Heart right ventricle (tissue), 16 donors: Measurements from ENCODE around the gene PCSK6. TPM values are rescaled to one million over a fixed set of nuclear protein-coding genes. Genes with fewer than 3 reads are reported as not detected.

Source experiments
- ATAC-seq, 8 donors: fragments of 200-7000 bp; cut with Tn5 transposase; one replicate each; pipeline ENCODE4 v1.9.1; 2020; ENCODE audit warnings: mild to moderate bottlenecking in 8 of 8, moderate library complexity in 8 of 8, moderate number of reproducible peaks in 1 of 8
- DNase-seq, 2 donors: peaks; one replicate each; pipeline ENCODE4 v3.0.0-alpha.2; 2020
- H3K27ac ChIP-seq, 10 donors: fragments of 200-600 bp; sonication (generic) in 2 of 10; one replicate each; pipeline versions ENCODE4 v1.5.0 to v1.8.0; 2020 to 2022; ENCODE audit warnings: mild to moderate bottlenecking in 3 of 10
- H3K27me3 ChIP-seq, 7 donors: fragments of 200-600 bp; one replicate each; pipeline ENCODE4 v1.8.0; 2021 to 2022; ENCODE audit warnings: mild to moderate bottlenecking in 2 of 7
- H3K36me3 ChIP-seq, 9 donors: fragments of 200-600 bp; sonication (generic) in 1 of 9; one replicate each; pipeline versions ENCODE4 v1.5.0 to v1.8.0; 2020 to 2022; ENCODE audit warnings: mild to moderate bottlenecking in 2 of 9
- H3K4me1 ChIP-seq, 9 donors: fragments of 200-600 bp; sonication (generic) in 1 of 9; one replicate each; pipeline versions ENCODE4 v1.5.0 to v1.8.0; 2020 to 2022; ENCODE audit warnings: mild to moderate bottlenecking in 4 of 9
- H3K4me3 ChIP-seq, 10 donors: fragments of 200-600 bp; sonication (generic) in 2 of 10; one replicate each; pipeline versions ENCODE4 v1.5.0 to v1.8.0; 2020 to 2022; ENCODE audit warnings: mild to moderate bottlenecking in 7 of 10, moderate library complexity in 2 of 10
- H3K9me3 ChIP-seq, 11 donors: fragments of 200-600 bp in 10 of 11; sonication (generic) in 2 of 11; one replicate each; pipeline versions ENCODE4 v1.5.0 to v1.8.0; 2013 to 2022; ENCODE audit warnings: mild to moderate bottlenecking in 2 of 11, control low read depth in 1 of 11, moderate library complexity in 1 of 11
- WGBS, 2 donors: extraction: QIAGEN DNeasy Blood & Tissue Kit; methylation state at CpG; one replicate each; pipeline ENCODE4 v1.1.7; 2013; ENCODE audit warnings: inconsistent platforms in 1 of 2; 5-methylcytosine and 5-hydroxymethylcytosine counted together
- intact Hi-C, 10 donors: fragments of 100-400 bp; cut with DNase I; formaldehyde crosslinking; loops; one replicate each; pipeline versions ENCODE4 v1.11.1 to v1.14.2; 2022
- polyA plus RNA-seq, 2 donors: library from polyadenylated mRNA; stranded (reverse); fragments of 200-250 nt; gene quantifications; one replicate each; pipeline ENCODE4 v1.2.3, GENCODE V29; 2013
- total RNA-seq, 10 donors: library from RNA; stranded (reverse); fragmentation: NEBNext Ultra II Directional in 3 of 10; extraction: Animal tissue kit (Norgen Biotek cat#: 25700) in 3 of 10; gene quantifications; one replicate each; pipeline versions ENCODE4 v1.2.1 to v1.2.4, GENCODE V29; 2021 to 2023
- TF ChIP-seq, protein P1 (sequence below), 9 donors: fragments of 200-600 bp; sonication (generic) in 2 of 9; IDR thresholded peaks; one replicate each; pipeline versions ENCODE4 v1.5.0 to v1.8.0; 2021 to 2022; ENCODE audit warnings: antibody characterized with exemption in 9 of 9, mild to moderate bottlenecking in 5 of 9, moderate library complexity in 1 of 9
- donor health status: Arrhythmogenic right ventricular cardiomyopathy.
- donor health status: ischemic (EF 13 %, LVEDD 7.1; RV severe dilation, severe dysfunction).
- donor health status: healthy with polysubstance abuse.
- donor health status: DM: no; HTN: yes; CAD: no.
- donor health status: DM: no; HTN: no; CAD: no.
- donor health status: ischemic (EF 25% LVEDD 6.9; RV normal size, moderate dysfunction).
- donor health status: ischemic (EF 25% LVEDD 5.7; RV mildly dilated, moderate dysfunction).
- donor health status: healthy.
- donor health status: DM: yes; HTN: yes; CAD: no.
- donor health status: Ischemic cardiomyopathy.
- donor health status: ischemic (EF 35%, LVEDD 5.7; RV mildly dilated, moderate dysfunction).
- donor health status: nonischemic (EF 11% LVEDD 7.7; RV severe dilation, severe dysfunction).
- donor health status: DM: yes; HTN: yes; CAD: no.
- donor health status: PGD.
- donor health status: ischemic (EF 29% LVEDD 5.4; RV normal size, mild dysfunction).
- donor health status: nonischemic (EF 23%, LVEDD 6.1; RV moderate dilation, normal function).

Gene PCSK6
- total and polyA plus RNA-seq, 12 donors, result 4.6 to 34.0 (median 21.7) TPM

DNA sequence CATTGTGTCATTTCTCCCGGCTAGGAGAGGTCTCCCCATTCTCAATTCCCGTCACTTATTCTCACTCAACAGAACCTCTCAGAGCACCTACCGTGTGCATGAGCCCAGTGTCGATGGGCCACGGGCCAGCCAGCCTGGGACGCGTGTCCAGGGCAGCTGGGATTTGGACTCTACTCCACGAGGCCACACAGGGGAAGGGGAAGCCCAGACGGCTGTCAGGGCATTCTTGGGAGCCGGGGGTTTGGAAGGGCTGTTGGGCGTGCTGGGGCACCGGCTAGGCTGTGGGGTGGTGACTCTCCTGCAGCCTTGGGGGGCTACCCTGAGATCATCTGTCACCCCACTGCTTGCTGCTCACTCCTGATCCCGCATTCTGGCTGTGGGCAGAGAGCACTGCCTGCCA, 41.7 kb upstream of the PCSK6 start:
- intact Hi-C loops, result loop anchor here in 1 of 10 donors (10.0 kb wide), 1 partner anchor 114 kb away; no protein-coding TSS in a partner anchor
- Histone ChIP-seq H3K9me3 (no peaks in the 10 kb centered on the region), H3K36me3 (no peaks in the 10 kb centered on the region), H3K4me1 (peaks cover 6 to 24% (median 17%) of the 10 kb centered on the region in 9 donors), H3K27me3 (no peaks in the 10 kb centered on the region), H3K4me3 (no peak overlapping the region), H3K27ac (no peak overlapping the region)
- ATAC-seq (no peak), DNase-seq (no peak)
- TF ChIP-seq, protein P1, sequence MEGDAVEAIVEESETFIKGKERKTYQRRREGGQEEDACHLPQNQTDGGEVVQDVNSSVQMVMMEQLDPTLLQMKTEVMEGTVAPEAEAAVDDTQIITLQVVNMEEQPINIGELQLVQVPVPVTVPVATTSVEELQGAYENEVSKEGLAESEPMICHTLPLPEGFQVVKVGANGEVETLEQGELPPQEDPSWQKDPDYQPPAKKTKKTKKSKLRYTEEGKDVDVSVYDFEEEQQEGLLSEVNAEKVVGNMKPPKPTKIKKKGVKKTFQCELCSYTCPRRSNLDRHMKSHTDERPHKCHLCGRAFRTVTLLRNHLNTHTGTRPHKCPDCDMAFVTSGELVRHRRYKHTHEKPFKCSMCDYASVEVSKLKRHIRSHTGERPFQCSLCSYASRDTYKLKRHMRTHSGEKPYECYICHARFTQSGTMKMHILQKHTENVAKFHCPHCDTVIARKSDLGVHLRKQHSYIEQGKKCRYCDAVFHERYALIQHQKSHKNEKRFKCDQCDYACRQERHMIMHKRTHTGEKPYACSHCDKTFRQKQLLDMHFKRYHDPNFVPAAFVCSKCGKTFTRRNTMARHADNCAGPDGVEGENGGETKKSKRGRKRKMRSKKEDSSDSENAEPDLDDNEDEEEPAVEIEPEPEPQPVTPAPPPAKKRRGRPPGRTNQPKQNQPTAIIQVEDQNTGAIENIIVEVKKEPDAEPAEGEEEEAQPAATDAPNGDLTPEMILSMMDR (IDR thresholded peaks at IDR 0.05), result no peak
- WGBS, 2 donors, result 81 to 83% methylated on average over 13 of the region's 13 CpGs

DNA sequence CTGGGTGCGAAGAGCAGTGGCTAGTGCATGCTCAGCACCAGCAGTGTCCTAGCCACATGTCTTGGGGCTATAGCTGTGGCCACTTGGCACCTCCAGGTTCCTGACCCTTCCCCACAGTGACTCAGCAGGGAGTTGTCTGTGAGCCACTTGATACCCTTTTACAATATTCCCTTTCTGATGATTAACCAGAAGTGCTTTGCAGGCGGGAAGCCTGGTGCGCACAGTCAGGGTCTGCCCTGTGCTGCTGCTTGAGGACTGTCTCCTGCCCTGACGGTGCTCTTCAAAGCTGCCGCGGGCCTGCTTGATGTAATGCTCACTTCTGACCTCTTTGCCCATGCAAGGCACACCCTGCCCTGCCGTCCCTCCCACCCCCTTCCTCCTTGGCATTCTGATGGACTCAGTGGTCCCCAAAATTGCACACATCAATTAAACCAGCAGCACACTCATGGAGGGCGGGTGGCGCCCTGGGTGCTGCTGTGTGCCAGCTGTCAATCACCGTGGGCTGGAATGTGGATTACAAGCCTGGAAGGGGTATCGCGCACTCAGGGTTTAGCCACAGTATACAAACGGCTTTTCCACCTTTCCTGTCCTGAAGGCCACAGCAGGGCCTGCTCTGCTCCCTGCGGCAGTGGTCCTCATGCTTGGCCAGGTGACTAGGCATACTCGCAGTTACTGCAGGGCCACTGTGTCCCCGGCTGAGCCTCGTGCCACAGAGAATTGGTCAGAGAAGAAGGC, 40.9 kb upstream of the PCSK6 start:
- Histone ChIP-seq H3K27ac (no peak overlapping the region), H3K36me3 (no peaks in the 10 kb centered on the region), H3K4me1 (peaks cover 6 to 24% (median 17%) of the 10 kb centered on the region in 9 donors), H3K27me3 (no peaks in the 10 kb centered on the region), H3K4me3 (no peak overlapping the region), H3K9me3 (no peaks in the 10 kb centered on the region)
- WGBS, 2 donors, result 95 to 96% methylated on average over 17 of the region's 17 CpGs
- ATAC-seq (no peak), DNase-seq (no peak)
- TF ChIP-seq, protein P1 (IDR thresholded peaks at IDR 0.05), result no peak
- intact Hi-C loops, result loop anchor here in 1 of 10 donors (10.0 kb wide), 1 partner anchor 114 kb away; no protein-coding TSS in a partner anchor

DNA sequence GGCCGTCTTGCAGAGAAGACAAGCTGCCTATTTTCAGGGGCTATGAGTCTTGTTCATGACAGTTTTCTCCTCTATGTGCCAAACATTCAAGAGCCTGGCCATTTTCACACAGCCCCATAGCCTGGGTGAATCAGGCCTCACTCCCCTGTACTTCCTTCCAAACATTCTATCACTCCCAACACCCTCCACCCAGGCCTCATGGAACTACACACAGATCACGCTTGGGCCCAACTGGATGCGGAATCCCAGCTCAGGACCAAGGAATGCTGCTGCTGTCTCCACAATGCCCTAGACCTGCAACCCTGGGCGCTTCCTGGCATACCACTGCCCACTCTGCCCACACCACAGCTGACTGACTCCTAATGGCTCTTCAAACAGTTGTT, 39.4 kb upstream of the PCSK6 start:
- intact Hi-C loops, result loop anchor here in 1 of 10 donors (2.0 kb wide), 1 partner anchor 28 kb away; no protein-coding TSS in a partner anchor
- peak overlapping the region in 5 of 10 donors; percentile 38 to 73 (median 58) for H3K27ac ChIP-seq

More for the DNA sequence above, 39.4 kb upstream of the PCSK6 start:
- ATAC-seq (peak in 7 of 8 donors; percentile 30 to 59 (median 57)), DNase-seq (no peak)
- Histone ChIP-seq H3K4me3 (no peak overlapping the region), H3K4me1 (peaks cover 6 to 24% (median 17%) of the 10 kb centered on the region in 9 donors), H3K9me3 (no peaks in the 10 kb centered on the region), H3K27me3 (peaks cover 0 to 5% (median 0%) of the 10 kb centered on the region in 7 donors), H3K36me3 (no peaks in the 10 kb centered on the region)
- 61 to 84% methylated on average over 4 of the region's 4 CpGs for WGBS, 2 donors
- TF ChIP-seq, protein P1 (IDR thresholded peaks at IDR 0.05), result no peak
